ENCODE data around the gene SLA2. TPM values are rescaled to one million over a fixed set of nuclear protein-coding genes. Genes with fewer than 3 reads are reported as not detected.

SLA2 gene
- total RNA-seq, 5 donors from 2014 or later (not counting 1 experiment from before 2014, with no cell fraction given) = 26.2 to 46.0 (median 28.8) TPM

- H3K27me3 Mint-ChIP-seq = no peaks in the 10 kb centered on the region
- POLR2A ChIA-PET = interaction anchor here (0.5 to 0.6 kb wide), 5 partner anchors 14 to 942 kb away, joined by 3 to 6 read pairs (median 4); no protein-coding TSS in a partner anchor
- 93% methylated on average over 4 of the region's 5 CpGs for WGBS (ENCODE audit: insufficient coverage)
- H3K36me3 Mint-ChIP-seq = peaks cover 18% of the 10 kb centered on the region
- H3K36me3 ChIP-seq (ENCODE audit: control insufficient read depth in 2 of 2, extremely low read depth in 1 of 2, insufficient read depth in 1 of 2, low read length in 1 of 2) = peaks cover 1 to 14% of the 10 kb centered on the region in 2 donors
- peaks cover 7 to 46% of the 10 kb centered on the region in 2 experiments for H3K4me1 ChIP-seq (ENCODE audit: control insufficient read depth in 1 of 2, extremely low read depth in 1 of 2, insufficient read depth in 2 of 2, low read length in 2 of 2)
- H3K4me3 ChIP-seq (ENCODE audit: control insufficient read depth in 1 of 2, extremely low read depth in 1 of 2, low read length in 1 of 2) = no peak overlapping the region
- no peak for DNase-seq
- peak overlapping the region in 1 of 3 donors; percentile 45 for H3K4me3 Mint-ChIP-seq
- H3K9me3 ChIP-seq = no peaks in the 10 kb centered on the region
- no peak for ATAC-seq (replicated peaks in 1 of 4)
- H3K27ac ChIP-seq (ENCODE audit: low read length) = peak overlapping the region; percentile 59
- H3K4me1 Mint-ChIP-seq = peaks cover 55 to 64% (median 56%) of the 10 kb centered on the region in 3 donors
- H3K9me3 Mint-ChIP-seq = no peaks in the 10 kb centered on the region
- no peaks in the 10 kb centered on the region for H3K27me3 ChIP-seq (replicated peaks in 1 of 2; ENCODE audit: control insufficient read depth in 2 of 2, extremely low read depth in 1 of 2, insufficient read depth in 2 of 2, low read length in 1 of 2)
- H3K27ac Mint-ChIP-seq = peak overlapping the region; percentile 87 to 92
- CTCF ChIA-PET = interaction anchor here (0.6 to 1.4 kb wide), 4 partner anchors 11 to 89 kb away, joined by 3 to 11 read pairs (median 7); partner anchors contain the start of gene RAB5IF (in 1 of the 2)
Measured at GRCh38 chr20:36591281-36591680, 54.7 kb downstream of the SLA2 start.

GRCh38 chr20:36587388-36588070 lies 58.5 kb downstream of the SLA2 start:
- H3K27me3 Mint-ChIP-seq = no peaks in the 10 kb centered on the region
- 100% methylated on average over 1 of the region's 3 CpGs for WGBS (ENCODE audit: insufficient coverage)
- DNase-seq (no peak), ATAC-seq (replicated peaks in 1 of 4) (peak in 1 of 4 experiments; percentile 4)
- no peaks in the 10 kb centered on the region for H3K9me3 ChIP-seq
- H3K27ac Mint-ChIP-seq = peak overlapping the region; percentile 51 to 80
- no peak overlapping the region for H3K4me3 Mint-ChIP-seq
- no peak overlapping the region for H3K4me3 ChIP-seq (ENCODE audit: control insufficient read depth in 1 of 2, extremely low read depth in 1 of 2, low read length in 1 of 2)
- H3K4me1 Mint-ChIP-seq = peaks cover 30 to 32% (median 30%) of the 10 kb centered on the region in 3 donors
- CTCF ChIA-PET = interaction anchor here in 1 of 2 donors (0.6 to 2.5 kb wide), 8 partner anchors 13 to 612 kb away, joined by 3 to 12 read pairs (median 6); partner anchors contain the start of gene RAB5IF
- peaks cover 7 to 31% of the 10 kb centered on the region in 2 donors for H3K36me3 ChIP-seq (ENCODE audit: control insufficient read depth in 2 of 2, extremely low read depth in 1 of 2, insufficient read depth in 1 of 2, low read length in 1 of 2)
- POLR2A ChIA-PET = interaction anchor here (0.6 to 1.0 kb wide), 5 partner anchors 14 to 1589 kb away, joined by 3 to 7 read pairs (median 5); partner anchors contain the start of gene TGIF2 (in 2 of the 2)
- H3K9me3 Mint-ChIP-seq = no peaks in the 10 kb centered on the region
- no peaks in the 10 kb centered on the region for H3K27me3 ChIP-seq (replicated peaks in 1 of 2; ENCODE audit: control insufficient read depth in 2 of 2, extremely low read depth in 1 of 2, insufficient read depth in 2 of 2, low read length in 1 of 2)
- H3K27ac ChIP-seq (ENCODE audit: low read length) = no peak overlapping the region
- peaks cover 26% of the 10 kb centered on the region for H3K36me3 Mint-ChIP-seq
- peaks cover 5 to 20% of the 10 kb centered on the region in 2 experiments for H3K4me1 ChIP-seq (ENCODE audit: control insufficient read depth in 1 of 2, extremely low read depth in 1 of 2, insufficient read depth in 2 of 2, low read length in 2 of 2)

GRCh38 chr20:36585410-36586125 lies 60.4 kb downstream of the SLA2 start:
- no peak overlapping the region for H3K4me3 ChIP-seq (ENCODE audit: control insufficient read depth in 1 of 2, extremely low read depth in 1 of 2, low read length in 1 of 2)
- ATAC-seq (replicated peaks in 1 of 4) = no peak
- H3K9me3 Mint-ChIP-seq = no peaks in the 10 kb centered on the region
- peaks cover 22% of the 10 kb centered on the region for H3K36me3 Mint-ChIP-seq
- ChIA-PET CTCF (interaction anchor here (0.6 to 1.0 kb wide), 4 partner anchors 11 to 251 kb away, joined by 3 to 7 read pairs (median 4); partner anchors contain the start of gene RAB5IF (in 1 of the 2)), POLR2A (interaction anchor here in 1 of 2 donors (1.2 kb wide), 1 partner anchor 9 kb away, joined by 3 read pairs; no protein-coding TSS in a partner anchor)
- peaks cover 23 to 27% (median 24%) of the 10 kb centered on the region in 3 donors for H3K4me1 Mint-ChIP-seq
- no peak overlapping the region for H3K4me3 Mint-ChIP-seq
- no peak for DNase-seq
- H3K4me1 ChIP-seq (ENCODE audit: control insufficient read depth in 1 of 2, extremely low read depth in 1 of 2, insufficient read depth in 2 of 2, low read length in 2 of 2) = peaks cover 3 to 21% of the 10 kb centered on the region in 2 experiments
- no peaks in the 10 kb centered on the region for H3K9me3 ChIP-seq
- H3K27ac ChIP-seq (ENCODE audit: low read length) = no peak overlapping the region
- peaks cover 7 to 33% of the 10 kb centered on the region in 2 donors for H3K36me3 ChIP-seq (ENCODE audit: control insufficient read depth in 2 of 2, extremely low read depth in 1 of 2, insufficient read depth in 1 of 2, low read length in 1 of 2)
- no peaks in the 10 kb centered on the region for H3K27me3 ChIP-seq (replicated peaks in 1 of 2; ENCODE audit: control insufficient read depth in 2 of 2, extremely low read depth in 1 of 2, insufficient read depth in 2 of 2, low read length in 1 of 2)
- peak overlapping the region in 1 of 2 donors; percentile 77 for H3K27ac Mint-ChIP-seq
- H3K27me3 Mint-ChIP-seq = no peaks in the 10 kb centered on the region
- no CpG with 5 or more reads among the region's 8 CpGs for WGBS (ENCODE audit: insufficient coverage)

- Histone ChIP-seq H3K4me1 (ENCODE audit: control insufficient read depth in 1 of 2, extremely low read depth in 1 of 2, insufficient read depth in 2 of 2, low read length in 2 of 2) (peaks cover 3 to 21% of the 10 kb centered on the region in 2 experiments), H3K27ac (ENCODE audit: low read length) (no peak overlapping the region), H3K9me3 (no peaks in the 10 kb centered on the region), H3K36me3 (ENCODE audit: control insufficient read depth in 2 of 2, extremely low read depth in 1 of 2, insufficient read depth in 1 of 2, low read length in 1 of 2) (peaks cover 7 to 45% of the 10 kb centered on the region in 2 donors), H3K27me3 (replicated peaks in 1 of 2; ENCODE audit: control insufficient read depth in 2 of 2, extremely low read depth in 1 of 2, insufficient read depth in 2 of 2, low read length in 1 of 2) (no peaks in the 10 kb centered on the region), H3K4me3 (ENCODE audit: control insufficient read depth in 1 of 2, extremely low read depth in 1 of 2, low read length in 1 of 2) (no peak overlapping the region)
- no peak for ATAC-seq (replicated peaks in 1 of 4)
- peak overlapping the region in 1 of 2 donors; percentile 74 for H3K27ac Mint-ChIP-seq
- no peak overlapping the region for H3K4me3 Mint-ChIP-seq
- peaks cover 36% of the 10 kb centered on the region for H3K36me3 Mint-ChIP-seq
- H3K9me3 Mint-ChIP-seq = no peaks in the 10 kb centered on the region
- WGBS (ENCODE audit: insufficient coverage) = no CpG with 5 or more reads among the region's 2 CpGs
- DNase-seq = no peak
- no peaks in the 10 kb centered on the region for H3K27me3 Mint-ChIP-seq
- CTCF ChIA-PET = interaction anchor here (0.5 to 0.6 kb wide), 2 partner anchors 9 to 11 kb away, joined by 3 read pairs; partner anchors contain the start of gene TGIF2 (in 1 of the 2)
- peaks cover 29 to 30% (median 29%) of the 10 kb centered on the region in 3 donors for H3K4me1 Mint-ChIP-seq
- POLR2A ChIA-PET = interaction anchor here in 1 of 2 donors (0.6 kb wide), 1 partner anchor 8 kb away, joined by 3 read pairs; no protein-coding TSS in a partner anchor
Measured at GRCh38 chr20:36584018-36584481, 61.9 kb downstream of the SLA2 start.

GRCh38 chr20:36582821-36583220 lies 63.2 kb downstream of the SLA2 start:
- Histone ChIP-seq H3K9me3 (no peaks in the 10 kb centered on the region), H3K27me3 (replicated peaks in 1 of 2; ENCODE audit: control insufficient read depth in 2 of 2, extremely low read depth in 1 of 2, insufficient read depth in 2 of 2, low read length in 1 of 2) (no peaks in the 10 kb centered on the region), H3K27ac (ENCODE audit: low read length) (peak overlapping the region; percentile 20), H3K4me1 (ENCODE audit: control insufficient read depth in 1 of 2, extremely low read depth in 1 of 2, insufficient read depth in 2 of 2, low read length in 2 of 2) (peaks cover 3 to 29% of the 10 kb centered on the region in 2 experiments), H3K36me3 (ENCODE audit: control insufficient read depth in 2 of 2, extremely low read depth in 1 of 2, insufficient read depth in 1 of 2, low read length in 1 of 2) (peaks cover 10 to 52% of the 10 kb centered on the region in 2 donors), H3K4me3 (ENCODE audit: control insufficient read depth in 1 of 2, extremely low read depth in 1 of 2, low read length in 1 of 2) (no peak overlapping the region)
- ChIA-PET CTCF (no interaction called here), POLR2A (no interaction called here)
- peak overlapping the region; percentile 75 to 81 for H3K27ac Mint-ChIP-seq
- ATAC-seq (replicated peaks in 1 of 4) (no peak), DNase-seq (no peak)
- no peak overlapping the region for H3K4me3 Mint-ChIP-seq
- WGBS (ENCODE audit: insufficient coverage) = 97% methylated on average over 3 of the region's 4 CpGs
- no peaks in the 10 kb centered on the region for H3K9me3 Mint-ChIP-seq
- H3K27me3 Mint-ChIP-seq = no peaks in the 10 kb centered on the region
- H3K4me1 Mint-ChIP-seq = peaks cover 29 to 32% (median 30%) of the 10 kb centered on the region in 3 donors
- peaks cover 36% of the 10 kb centered on the region for H3K36me3 Mint-ChIP-seq

- ATAC-seq (replicated peaks in 1 of 4) (peak; percentile 69 to 90 (median 80)), DNase-seq (peak in 12 of 35 experiments; percentile 13 to 41 (median 26))
- ChIA-PET CTCF (no interaction called here), POLR2A (no interaction called here)
- Mint-ChIP-seq H3K27me3 (no peaks in the 10 kb centered on the region), H3K4me1 (peaks cover 24 to 27% (median 25%) of the 10 kb centered on the region in 3 donors), H3K4me3 (no peak overlapping the region), H3K9me3 (no peaks in the 10 kb centered on the region), H3K36me3 (peaks cover 32% of the 10 kb centered on the region), H3K27ac (peak overlapping the region; percentile 75 to 81)
- Histone ChIP-seq H3K27me3 (replicated peaks in 1 of 2; ENCODE audit: control insufficient read depth in 2 of 2, extremely low read depth in 1 of 2, insufficient read depth in 2 of 2, low read length in 1 of 2) (no peaks in the 10 kb centered on the region), H3K27ac (ENCODE audit: low read length) (peak overlapping the region; percentile 23), H3K4me1 (ENCODE audit: control insufficient read depth in 1 of 2, extremely low read depth in 1 of 2, insufficient read depth in 2 of 2, low read length in 2 of 2) (peaks cover 3 to 29% of the 10 kb centered on the region in 2 experiments), H3K9me3 (no peaks in the 10 kb centered on the region), H3K36me3 (ENCODE audit: control insufficient read depth in 2 of 2, extremely low read depth in 1 of 2, insufficient read depth in 1 of 2, low read length in 1 of 2) (peaks cover 10 to 49% of the 10 kb centered on the region in 2 donors), H3K4me3 (ENCODE audit: control insufficient read depth in 1 of 2, extremely low read depth in 1 of 2, low read length in 1 of 2) (no peak overlapping the region)
- WGBS (ENCODE audit: insufficient coverage) = 50% methylated on average over 1 of the region's 4 CpGs
Measured at GRCh38 chr20:36582322-36582721, 63.7 kb downstream of the SLA2 start.

Data from T-cell (primary cell).